ENCODE results near the gene EVL.
"Not testable (repeated sequence)": the region's sequence is repeated elsewhere in the genome, so short reads cannot be mapped to it uniquely, and the experiment has no call there.

EVL gene

DNA sequence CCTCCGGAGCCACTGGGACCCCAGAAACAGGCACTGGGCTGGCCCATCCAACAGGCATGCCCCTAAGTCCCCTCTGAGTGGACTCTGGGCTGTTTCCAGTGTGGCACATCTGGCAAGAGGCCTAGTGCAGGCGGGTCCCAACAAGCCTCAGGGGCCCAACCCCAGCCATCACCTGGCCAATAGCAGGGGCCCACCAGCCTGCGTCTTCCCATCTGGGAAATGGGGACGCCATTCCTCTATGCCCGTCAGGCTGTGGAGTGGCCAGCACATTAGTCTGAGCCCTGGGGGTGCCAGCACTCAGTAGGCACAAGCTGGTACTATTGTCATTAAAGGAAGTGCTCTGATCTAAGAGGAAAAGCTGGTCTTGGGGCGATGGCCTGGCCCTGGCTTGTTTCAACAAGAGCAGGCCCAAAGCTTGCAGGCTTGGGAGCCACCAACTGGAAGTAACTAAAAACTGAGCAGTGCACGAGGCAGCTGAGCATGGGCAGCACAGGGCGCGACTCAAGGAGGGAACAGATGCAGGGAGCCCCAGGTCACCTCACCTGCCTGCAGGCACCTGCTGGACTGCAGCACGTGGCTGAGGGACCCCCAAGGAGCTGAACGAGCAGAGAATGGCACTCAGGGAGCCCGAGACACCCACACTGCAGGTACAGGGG, 85.8 kb downstream of the EVL start:
- CTCF ChIA-PET: no interaction called here
- DNase-seq (ENCODE audit: extremely low spot score): no peak
- TF ChIP-seq SP1 (IDR thresholded peaks at IDR 0.05) (no peak), FOXM1 (IDR thresholded peaks at IDR 0.05; ENCODE audit: borderline replicate concordance) (no peak), L3MBTL2 (conservative IDR thresholded peaks at IDR 0.05) (no peak), TARDBP (IDR thresholded peaks at IDR 0.05) (no peak), ZNF384 (IDR thresholded peaks at IDR 0.05) (no peak), ARNT (IDR thresholded peaks at IDR 0.05) (no peak), FOXK2 (IDR thresholded peaks at IDR 0.05) (no peak), CTBP1 (IDR thresholded peaks at IDR 0.05; ENCODE audit: borderline replicate concordance) (no peak), LEF1 (IDR thresholded peaks at IDR 0.05; ENCODE audit: borderline replicate concordance) (no peak), ELF4 (IDR thresholded peaks at IDR 0.05) (no peak), NFRKB (IDR thresholded peaks at IDR 0.05) (no peak)
- TF ChIP-seq, protein P1, sequence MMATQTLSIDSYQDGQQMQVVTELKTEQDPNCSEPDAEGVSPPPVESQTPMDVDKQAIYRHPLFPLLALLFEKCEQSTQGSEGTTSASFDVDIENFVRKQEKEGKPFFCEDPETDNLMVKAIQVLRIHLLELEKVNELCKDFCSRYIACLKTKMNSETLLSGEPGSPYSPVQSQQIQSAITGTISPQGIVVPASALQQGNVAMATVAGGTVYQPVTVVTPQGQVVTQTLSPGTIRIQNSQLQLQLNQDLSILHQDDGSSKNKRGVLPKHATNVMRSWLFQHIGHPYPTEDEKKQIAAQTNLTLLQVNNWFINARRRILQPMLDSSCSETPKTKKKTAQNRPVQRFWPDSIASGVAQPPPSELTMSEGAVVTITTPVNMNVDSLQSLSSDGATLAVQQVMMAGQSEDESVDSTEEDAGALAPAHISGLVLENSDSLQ (IDR thresholded peaks at IDR 0.05): no peak
- POLR2A ChIA-PET: no interaction called here

DNA sequence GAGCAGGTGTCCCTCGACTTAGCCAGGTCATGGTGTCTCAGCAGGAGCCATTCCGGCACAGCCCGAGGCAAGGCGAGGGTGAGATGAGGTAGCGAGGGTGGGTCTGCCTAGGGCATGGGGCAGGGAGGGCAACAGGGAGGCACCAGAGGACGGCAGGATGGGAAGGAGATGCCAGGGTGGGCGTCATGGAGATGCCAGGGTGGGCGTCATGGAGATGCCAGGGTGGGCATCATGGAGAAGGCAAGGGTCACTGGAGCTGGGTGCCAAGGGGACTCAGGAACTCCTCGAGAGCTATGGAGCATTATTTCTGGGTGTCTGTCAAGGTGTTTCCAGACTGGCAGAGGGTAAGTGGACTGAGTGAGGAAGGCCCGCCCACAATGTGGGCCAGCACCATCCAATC, 86.9 kb downstream of the EVL start:
- CTCF ChIA-PET: no interaction called here
- POLR2A ChIA-PET: no interaction called here
- TF ChIP-seq LEF1 (IDR thresholded peaks at IDR 0.05; ENCODE audit: borderline replicate concordance) (no peak), NFRKB (IDR thresholded peaks at IDR 0.05) (no peak), FOXM1 (IDR thresholded peaks at IDR 0.05; ENCODE audit: borderline replicate concordance) (no peak), BHLHE40 (IDR thresholded peaks at IDR 0.05; ENCODE audit: borderline replicate concordance) (no peak)

DNA sequence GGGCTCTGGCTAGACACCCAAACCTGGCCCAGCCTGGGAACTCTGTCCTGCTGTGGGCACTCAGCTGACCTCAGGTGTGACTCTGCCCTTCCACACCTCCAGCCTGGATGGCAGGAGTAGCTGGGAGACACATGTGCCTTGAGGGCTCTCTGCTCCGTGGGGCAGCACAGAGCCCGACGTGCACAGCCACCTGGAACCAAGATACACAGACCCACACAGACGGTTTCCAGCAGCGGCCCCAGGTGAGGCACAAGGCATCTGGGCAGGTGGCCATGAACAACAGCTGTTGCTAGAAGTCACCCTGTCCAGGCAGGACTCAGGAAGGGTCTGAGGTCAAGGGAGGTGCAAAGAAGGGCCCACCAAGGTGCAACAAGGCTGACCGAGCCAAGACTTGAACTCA, 88.3 kb downstream of the EVL start:
- ChIA-PET CTCF (interaction anchor here (0.7 kb wide), 1 partner anchor 169 kb away, joined by 3 read pairs; no protein-coding TSS in a partner anchor), POLR2A (no interaction called here)
- TF ChIP-seq ZNF384 (IDR thresholded peaks at IDR 0.05) (no peak), CTBP1 (IDR thresholded peaks at IDR 0.05; ENCODE audit: borderline replicate concordance) (no peak), BHLHE40 (IDR thresholded peaks at IDR 0.05; ENCODE audit: borderline replicate concordance) (no peak), ELF4 (IDR thresholded peaks at IDR 0.05) (no peak), HDGF (IDR thresholded peaks at IDR 0.05; ENCODE audit: borderline replicate concordance) (no peak), SUZ12 (IDR thresholded peaks at IDR 0.05) (no peak)

More for the DNA sequence above, 86.9 kb downstream of the EVL start:
- no peak for DNase-seq (ENCODE audit: extremely low spot score)

DNA sequence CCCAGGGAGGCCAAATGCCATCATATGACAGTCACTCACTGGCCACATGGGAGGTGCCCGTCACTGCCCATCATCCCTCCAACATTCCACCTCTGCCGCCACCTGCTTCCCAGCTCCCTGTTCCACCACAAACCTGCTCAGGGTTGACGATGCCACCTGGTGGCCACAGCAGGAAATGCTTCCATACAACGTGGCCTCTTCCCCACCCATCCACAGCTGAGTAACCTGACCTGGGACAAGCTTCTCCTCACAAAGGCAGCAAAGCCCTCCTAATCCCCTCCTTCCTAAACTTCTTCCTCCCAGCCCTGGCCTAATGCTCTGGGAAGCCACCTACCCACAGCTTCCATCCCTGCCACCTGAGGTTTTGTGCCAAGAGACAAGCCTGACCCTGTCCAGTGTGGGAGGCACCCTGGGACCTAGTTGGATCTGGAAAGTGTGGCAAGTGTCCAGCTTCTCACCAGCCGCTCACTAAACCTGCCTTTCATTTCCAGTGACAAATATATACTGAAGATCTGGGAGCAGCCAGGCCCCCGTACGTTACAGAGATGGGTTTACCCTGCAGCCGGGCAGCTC, 89.9 kb downstream of the EVL start:
- TF ChIP-seq L3MBTL2 (conservative IDR thresholded peaks at IDR 0.05) (0 out of 2 replicates have a peak, but pooled peaks have one; percentile 24), FOXK2 (IDR thresholded peaks at IDR 0.05) (no peak), ZNF384 (IDR thresholded peaks at IDR 0.05) (no peak), BHLHE40 (IDR thresholded peaks at IDR 0.05; ENCODE audit: borderline replicate concordance) (no peak)
- TF ChIP-seq, protein P1 (IDR thresholded peaks at IDR 0.05): peak; percentile 36; the same call in 1 of the 2 replicates
- POLR2A ChIA-PET: no interaction called here
- CTCF ChIA-PET: interaction anchor here (0.6 to 1.3 kb wide), 4 partner anchors 13 to 921 kb away, joined by 3 to 8 read pairs (median 5); no protein-coding TSS in a partner anchor
- DNase-seq (ENCODE audit: extremely low spot score): peak; percentile 73

More for the DNA sequence above, 88.3 kb downstream of the EVL start:
- no peak for DNase-seq (ENCODE audit: extremely low spot score)

DNA sequence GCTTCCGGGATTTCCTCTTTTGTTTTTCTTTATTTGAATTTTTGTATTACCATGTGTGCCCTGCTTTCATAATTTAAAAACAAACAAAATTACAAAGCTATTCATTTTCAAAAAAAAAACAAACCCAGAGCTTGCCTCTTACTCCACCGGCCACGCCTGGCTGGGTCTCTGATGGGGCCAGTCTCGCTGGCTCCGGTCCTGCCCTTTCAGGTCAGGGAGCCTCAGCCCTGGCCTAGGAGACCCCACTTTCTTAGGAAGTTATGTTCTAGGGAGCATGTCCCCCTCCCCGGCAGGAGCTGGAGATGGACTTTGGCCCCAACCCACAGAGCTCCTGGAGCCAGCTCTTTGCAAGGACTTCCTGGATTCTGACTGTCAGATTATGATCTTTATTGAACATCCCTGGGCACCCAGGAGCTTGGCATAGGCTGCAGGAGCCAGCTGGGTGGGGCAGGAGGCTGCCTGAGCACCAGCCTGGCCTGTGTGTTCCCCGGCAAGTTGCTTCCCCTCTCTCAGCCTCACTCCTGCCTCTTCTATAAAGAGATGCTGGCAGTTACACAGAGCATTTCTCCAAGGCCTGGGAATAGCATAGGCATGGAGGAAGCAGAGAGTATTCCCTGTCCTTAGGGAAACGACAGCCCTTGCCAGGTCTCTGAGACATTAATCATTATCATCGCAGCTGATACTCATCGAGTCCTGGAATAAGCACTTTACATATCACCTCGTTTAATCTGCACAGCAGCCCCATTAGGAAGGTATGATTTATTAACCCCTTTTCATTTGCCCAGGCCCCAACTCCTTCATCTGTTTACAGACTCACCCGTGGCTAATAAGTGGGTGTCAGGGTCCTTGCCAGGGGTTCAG, 90.8 kb downstream of the EVL start:
- ChIA-PET POLR2A (no interaction called here), CTCF (interaction anchor here (0.5 to 1.3 kb wide), 5 partner anchors 14 to 173 kb away, joined by 3 to 8 read pairs (median 3); partner anchors contain the start of gene EVL)
- DNase-seq (ENCODE audit: extremely low spot score): no peak
- TF ChIP-seq FOXA1 (IDR thresholded peaks at IDR 0.05): no peak
- no peak for TF ChIP-seq L3MBTL2 (conservative IDR thresholded peaks at IDR 0.05)
- no peak for TF ChIP-seq BHLHE40 (IDR thresholded peaks at IDR 0.05; ENCODE audit: borderline replicate concordance)
- TF ChIP-seq LEF1 (IDR thresholded peaks at IDR 0.05; ENCODE audit: borderline replicate concordance): no peak
- no peak for TF ChIP-seq FOXM1 (IDR thresholded peaks at IDR 0.05; ENCODE audit: borderline replicate concordance)
- no peak for TF ChIP-seq ELF4 (IDR thresholded peaks at IDR 0.05)

DNA sequence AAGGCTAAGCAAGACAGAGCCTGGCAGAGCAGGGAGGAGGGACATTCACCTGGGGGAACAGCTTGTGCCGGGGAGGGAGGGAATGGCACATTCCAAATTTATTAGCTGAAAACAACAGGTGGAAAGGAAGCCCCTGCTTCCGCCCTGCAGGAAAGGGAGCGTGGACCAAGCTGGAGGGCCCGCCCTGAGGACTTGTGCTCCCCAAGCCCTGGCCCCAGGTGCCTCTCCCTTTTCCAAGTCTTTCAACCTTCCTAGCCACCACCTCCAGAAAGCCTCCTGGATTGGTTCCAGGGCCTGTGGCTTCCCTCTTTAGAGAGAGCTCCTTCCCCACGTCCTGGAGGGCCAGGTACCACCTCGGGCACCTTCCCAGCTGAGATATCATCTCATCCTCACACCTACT, 91.6 kb downstream of the EVL start:
- POLR2A ChIA-PET: no interaction called here
- TF ChIP-seq CTBP1 (IDR thresholded peaks at IDR 0.05; ENCODE audit: borderline replicate concordance) (no peak), TARDBP (IDR thresholded peaks at IDR 0.05) (no peak), LEF1 (IDR thresholded peaks at IDR 0.05; ENCODE audit: borderline replicate concordance) (no peak), ELF4 (IDR thresholded peaks at IDR 0.05) (no peak), ARNT (IDR thresholded peaks at IDR 0.05) (no peak), NFRKB (IDR thresholded peaks at IDR 0.05) (no peak), FOXK2 (IDR thresholded peaks at IDR 0.05) (no peak), L3MBTL2 (conservative IDR thresholded peaks at IDR 0.05) (no peak), SP1 (IDR thresholded peaks at IDR 0.05) (no peak), HDGF (IDR thresholded peaks at IDR 0.05; ENCODE audit: borderline replicate concordance) (no peak), ZNF384 (IDR thresholded peaks at IDR 0.05) (no peak), FOXA1 (IDR thresholded peaks at IDR 0.05) (no peak), SUZ12 (IDR thresholded peaks at IDR 0.05) (no peak), FOXM1 (IDR thresholded peaks at IDR 0.05; ENCODE audit: borderline replicate concordance) (no peak), BHLHE40 (IDR thresholded peaks at IDR 0.05; ENCODE audit: borderline replicate concordance) (no peak)
- TF ChIP-seq, protein P1 (IDR thresholded peaks at IDR 0.05): no peak
- DNase-seq (ENCODE audit: extremely low spot score): no peak
- CTCF ChIA-PET: no interaction called here

DNA sequence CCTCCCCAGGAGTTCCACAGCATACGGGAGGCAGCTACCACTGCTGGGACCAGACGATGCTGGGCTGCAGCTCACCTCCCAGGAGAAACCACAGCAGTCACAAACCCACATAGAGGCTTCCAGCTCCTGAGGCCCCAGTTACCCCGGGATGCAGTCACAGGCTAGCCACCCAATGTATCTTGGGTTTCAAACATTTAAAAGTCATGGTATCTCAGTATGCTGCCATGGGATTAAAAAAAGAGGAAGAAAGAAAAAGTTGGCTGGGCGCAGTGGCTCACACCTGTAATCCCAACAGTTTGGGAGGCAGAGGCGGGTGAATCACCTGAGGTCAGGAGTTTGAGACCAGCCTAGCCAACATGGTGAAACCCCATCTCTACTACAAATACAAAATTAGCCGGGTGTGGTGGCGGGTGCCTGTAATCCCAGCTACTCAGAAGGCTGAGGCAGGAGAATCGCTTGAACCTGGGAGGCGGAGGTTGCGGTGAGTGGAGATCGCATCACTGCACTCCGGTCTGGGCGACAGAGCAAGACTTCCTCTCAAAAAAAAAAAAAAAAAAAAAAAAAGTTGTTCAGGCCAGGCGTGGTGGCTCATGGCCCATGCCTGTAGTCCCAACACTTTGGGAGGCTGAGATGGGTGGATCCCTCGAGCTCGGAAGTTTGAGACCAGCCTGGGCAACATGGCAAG, 92.5 kb downstream of the EVL start:
- DNase-seq (ENCODE audit: extremely low spot score); CTCF ChIA-PET; POLR2A ChIA-PET: not testable (repeated sequence)
